ENCODE data around the gene BTN3A1.

GRCh38 chr6:26379740-26380139, 22.3 kb upstream of the BTN3A1 start:
- TF ChIP-seq POLR2A (IDR thresholded peaks at IDR 0.05; ENCODE audit: low read depth, low read length) (no peak), TAF1 (IDR thresholded peaks at IDR 0.05; ENCODE audit: borderline replicate concordance, low read depth, low read length) (no peak)
